Measurements from ENCODE around the gene GTF2A1L.
"Not testable (repeated sequence)": the region's sequence is repeated elsewhere in the genome, so short reads cannot be mapped to it uniquely, and the experiment has no call there.

Gene GTF2A1L

DNA sequence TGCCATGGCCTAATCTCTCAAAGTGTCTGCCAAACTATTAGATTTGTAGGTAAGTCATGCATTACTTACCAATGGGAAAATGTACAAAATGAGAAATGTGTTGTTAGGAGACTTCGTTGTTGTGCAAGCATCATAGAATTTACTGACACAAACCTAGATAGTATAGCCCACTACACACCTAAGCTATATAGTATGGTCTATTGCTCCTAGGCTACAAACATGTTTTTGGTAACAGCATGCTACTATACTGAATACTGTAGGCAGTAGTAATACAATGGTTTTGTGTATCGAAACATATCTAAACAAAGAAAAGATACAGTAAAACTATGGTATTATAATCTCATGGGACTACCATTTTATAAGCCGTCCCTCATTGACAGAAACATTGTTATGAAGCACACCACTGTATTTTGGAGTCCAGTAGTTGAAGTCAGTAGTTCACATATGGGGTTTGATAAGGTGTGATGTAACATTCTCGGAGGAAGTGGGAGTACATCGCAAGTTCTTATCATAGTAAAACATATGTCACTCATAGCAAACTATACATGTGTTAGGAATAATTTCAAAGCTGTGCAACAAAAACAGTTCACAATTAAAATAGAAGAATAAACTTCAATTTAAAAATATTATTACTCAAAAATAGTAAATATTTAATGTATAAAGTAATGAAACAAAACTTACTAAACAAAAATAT, 12.0 kb upstream of the GTF2A1L start:
- TF ChIP-seq, protein P1, sequence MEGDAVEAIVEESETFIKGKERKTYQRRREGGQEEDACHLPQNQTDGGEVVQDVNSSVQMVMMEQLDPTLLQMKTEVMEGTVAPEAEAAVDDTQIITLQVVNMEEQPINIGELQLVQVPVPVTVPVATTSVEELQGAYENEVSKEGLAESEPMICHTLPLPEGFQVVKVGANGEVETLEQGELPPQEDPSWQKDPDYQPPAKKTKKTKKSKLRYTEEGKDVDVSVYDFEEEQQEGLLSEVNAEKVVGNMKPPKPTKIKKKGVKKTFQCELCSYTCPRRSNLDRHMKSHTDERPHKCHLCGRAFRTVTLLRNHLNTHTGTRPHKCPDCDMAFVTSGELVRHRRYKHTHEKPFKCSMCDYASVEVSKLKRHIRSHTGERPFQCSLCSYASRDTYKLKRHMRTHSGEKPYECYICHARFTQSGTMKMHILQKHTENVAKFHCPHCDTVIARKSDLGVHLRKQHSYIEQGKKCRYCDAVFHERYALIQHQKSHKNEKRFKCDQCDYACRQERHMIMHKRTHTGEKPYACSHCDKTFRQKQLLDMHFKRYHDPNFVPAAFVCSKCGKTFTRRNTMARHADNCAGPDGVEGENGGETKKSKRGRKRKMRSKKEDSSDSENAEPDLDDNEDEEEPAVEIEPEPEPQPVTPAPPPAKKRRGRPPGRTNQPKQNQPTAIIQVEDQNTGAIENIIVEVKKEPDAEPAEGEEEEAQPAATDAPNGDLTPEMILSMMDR (conservative IDR thresholded peaks at IDR 0.05; ENCODE audit: control insufficient read depth, insufficient read depth, low read depth, low read length) = no peak
- H3K4me3 ChIP-seq (ENCODE audit: control insufficient read depth, low read depth, low read length) = no peak overlapping the region
- no peak for DNase-seq (ENCODE audit: low read depth)

DNA sequence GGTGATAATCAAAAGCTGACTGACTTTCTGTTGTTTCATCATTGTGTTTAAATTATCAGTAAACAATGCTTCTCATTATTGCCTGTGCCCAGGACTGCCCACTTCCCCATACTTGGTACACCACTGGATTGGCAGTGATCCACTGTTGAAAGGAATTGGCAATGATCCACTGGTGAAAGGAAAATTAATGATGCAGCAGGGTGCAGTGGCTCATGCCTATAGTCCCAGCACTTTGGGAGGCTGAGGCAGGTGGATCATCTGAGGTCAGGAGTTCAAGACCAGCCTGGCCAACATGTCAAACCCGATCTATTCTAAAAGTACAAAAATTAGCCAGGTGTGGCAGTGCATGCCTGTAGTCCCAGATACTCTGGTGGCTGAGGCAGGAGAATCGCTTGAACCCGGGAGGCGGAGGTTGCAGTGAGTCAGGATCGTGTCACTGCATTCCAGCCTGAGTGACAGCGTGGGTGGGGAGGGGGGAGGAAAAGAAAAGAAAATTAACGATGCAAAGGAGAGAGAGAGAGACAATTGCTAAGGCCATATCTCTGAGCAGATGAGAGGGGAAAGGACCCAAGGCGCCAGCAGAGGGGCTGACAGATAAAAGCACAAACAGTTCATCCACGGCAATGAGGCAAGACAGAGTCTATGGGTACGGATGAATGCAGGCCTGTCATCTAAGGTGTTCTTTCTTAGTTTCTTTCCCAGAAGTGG, 10.2 kb upstream of the GTF2A1L start:
- DNase-seq (ENCODE audit: low read depth) = peak; percentile 59

DNA sequence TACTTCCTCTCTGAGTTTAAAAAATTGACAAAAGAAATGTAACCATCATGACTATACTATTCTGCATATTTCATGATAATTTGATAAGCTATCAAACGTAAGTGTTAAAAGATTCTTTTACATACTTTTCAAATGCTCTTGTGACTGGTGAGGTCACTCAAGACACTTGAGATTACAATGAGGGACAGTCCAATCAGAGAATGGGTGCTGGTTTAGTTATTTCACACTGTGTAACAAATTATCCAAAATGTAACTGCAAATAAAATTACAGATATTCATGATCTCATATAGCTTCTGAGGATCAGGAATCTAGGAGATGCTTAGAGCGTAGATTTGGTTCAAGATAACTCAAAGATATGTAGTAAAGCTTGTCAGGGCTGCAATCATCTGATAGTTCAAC, 4.4 kb upstream of the GTF2A1L start:
- DNase-seq (ENCODE audit: low read depth) = no peak
- TF ChIP-seq, protein P1 (conservative IDR thresholded peaks at IDR 0.05; ENCODE audit: control insufficient read depth, insufficient read depth, low read depth, low read length) = no peak
- H3K4me3 ChIP-seq (ENCODE audit: control insufficient read depth, low read depth, low read length) = no peak overlapping the region

More for the DNA sequence above, 10.2 kb upstream of the GTF2A1L start:
- TF ChIP-seq, protein P1 (conservative IDR thresholded peaks at IDR 0.05; ENCODE audit: control insufficient read depth, insufficient read depth, low read depth, low read length) = no peak
- no peak overlapping the region for H3K4me3 ChIP-seq (ENCODE audit: control insufficient read depth, low read depth, low read length)

DNA sequence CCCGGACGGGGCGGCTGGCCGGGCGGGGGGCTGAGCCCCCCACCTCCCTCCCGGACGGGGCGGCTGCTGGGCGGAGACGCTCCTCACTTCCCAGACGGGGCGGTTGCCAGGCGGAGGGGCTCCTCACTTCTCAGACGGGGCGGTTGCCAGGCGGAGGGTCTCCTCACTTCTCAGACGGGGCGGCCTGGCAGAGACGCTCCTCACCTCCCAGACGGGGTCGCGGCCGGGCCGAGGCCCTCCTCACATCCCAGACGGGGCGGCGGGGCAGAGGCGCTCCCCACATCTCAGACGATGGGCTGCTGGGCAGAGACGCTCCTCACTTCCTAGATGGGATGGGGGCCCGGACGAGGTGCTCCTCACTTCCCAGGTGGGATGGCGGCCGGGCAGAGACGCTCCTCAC, 3.1 kb upstream of the GTF2A1L start:
- DNase-seq (ENCODE audit: low read depth); H3K4me3 ChIP-seq (ENCODE audit: control insufficient read depth, low read depth, low read length): not testable (repeated sequence)

- no peak overlapping the region for H3K4me3 ChIP-seq (ENCODE audit: control insufficient read depth, low read depth, low read length)
- TF ChIP-seq, protein P1 (conservative IDR thresholded peaks at IDR 0.05; ENCODE audit: control insufficient read depth, insufficient read depth, low read depth, low read length) = no peak
- DNase-seq (ENCODE audit: low read depth) = no peak
Measured at GRCh38 chr2:48619526-48619925, 1.9 kb downstream of the GTF2A1L start.

DNA sequence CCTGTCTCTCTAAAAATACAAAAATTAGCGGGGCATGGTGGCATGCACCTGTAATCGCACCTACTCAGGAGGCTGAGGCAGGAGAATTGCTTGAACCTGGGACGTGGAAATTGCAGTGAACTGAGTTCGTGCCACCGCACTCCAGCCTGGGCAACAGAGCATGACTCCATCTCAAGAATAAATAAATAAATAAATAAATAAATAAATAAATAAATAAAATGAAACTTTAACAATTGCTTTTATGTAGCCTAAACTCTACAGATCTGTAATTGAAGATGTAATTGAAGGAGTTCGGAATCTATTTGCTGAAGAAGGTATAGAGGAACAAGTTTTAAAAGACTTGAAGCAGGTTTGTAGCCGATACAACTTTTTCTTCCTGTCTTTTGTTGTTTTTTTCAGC, 2.9 kb downstream of the GTF2A1L start:
- TF ChIP-seq, protein P1 (conservative IDR thresholded peaks at IDR 0.05; ENCODE audit: control insufficient read depth, insufficient read depth, low read depth, low read length) = no peak
- no peak overlapping the region for H3K4me3 ChIP-seq (ENCODE audit: control insufficient read depth, low read depth, low read length)
- no peak for DNase-seq (ENCODE audit: low read depth)

DNA sequence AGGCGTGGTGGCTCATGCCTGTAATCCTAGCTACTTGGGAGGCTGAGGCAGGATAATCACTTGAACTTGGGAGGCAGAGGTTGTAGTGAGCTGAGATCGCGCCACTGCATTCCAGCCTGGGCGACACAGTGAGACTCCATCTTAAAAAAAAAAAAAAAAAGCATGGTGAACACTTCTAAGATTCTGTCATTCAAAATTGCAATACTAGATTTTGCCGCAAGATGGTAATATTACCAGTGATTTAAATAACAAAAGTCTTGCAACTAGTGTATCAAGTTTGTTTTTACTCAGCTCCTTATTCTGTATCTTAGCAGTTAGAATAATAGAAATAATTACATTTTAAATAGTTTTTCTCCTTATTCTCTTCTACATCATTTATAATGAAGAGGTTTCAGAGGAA, 5.0 kb downstream of the GTF2A1L start:
- TF ChIP-seq, protein P1 (conservative IDR thresholded peaks at IDR 0.05; ENCODE audit: control insufficient read depth, insufficient read depth, low read depth, low read length) = peak; percentile 23
- H3K4me3 ChIP-seq (ENCODE audit: control insufficient read depth, low read depth, low read length) = not testable (repeated sequence)
- peak; percentile 54 for DNase-seq (ENCODE audit: low read depth)
